Endodermal cell (in vitro differentiated cells): Measurements from ENCODE around the gene CYP11A1. TPM values are rescaled to one million over a fixed set of nuclear protein-coding genes. Genes with fewer than 3 reads are reported as not detected.

ENCODE experiments used
- DNase-seq: peaks from one replicate; pipeline ENCODE4 v3.0.0-alpha.2; 2017
- H3K27ac ChIP-seq: 2 replicates; pipeline ENCODE4 v1.5.1; 2013; ENCODE audit warnings: mild to moderate bottlenecking, low read depth, low read length, moderate library complexity
- H3K27me3 ChIP-seq: 2 replicates; pipeline ENCODE4 v1.6.1; 2013; ENCODE audit warnings: mild to moderate bottlenecking, low read length, moderate library complexity; ENCODE audit not compliant: insufficient read depth, control insufficient read depth, poor library complexity, severe bottlenecking
- H3K36me3 ChIP-seq: 2 replicates; pipeline ENCODE4 v1.7.0; 2013; ENCODE audit warnings: mild to moderate bottlenecking, low read length, moderate library complexity; ENCODE audit not compliant: control insufficient read depth, insufficient read depth
- H3K4me1 ChIP-seq: one replicate; pipeline ENCODE4 v1.7.0; 2013; ENCODE audit warnings: low read length; ENCODE audit not compliant: control insufficient read depth, insufficient read depth
- H3K4me3 ChIP-seq: 2 replicates; pipeline ENCODE4 v1.5.1; 2013; ENCODE audit warnings: mild to moderate bottlenecking, low read length, moderate library complexity
- H3K9ac ChIP-seq: 2 replicates; pipeline ENCODE4 v1.6.1; 2013; ENCODE audit warnings: mild to moderate bottlenecking, low read length, moderate library complexity; ENCODE audit not compliant: poor library complexity, severe bottlenecking; ENCODE audit errors: extremely low read depth
- H3K9me3 ChIP-seq: 2 replicates; pipeline ENCODE4 v1.6.1; 2013; ENCODE audit warnings: mild to moderate bottlenecking, low read length, moderate library complexity; ENCODE audit not compliant: control insufficient read depth
- H3K27ac Mint-ChIP-seq: 2 replicates; pipeline ENCODE4 v1.8.0; 2020; ENCODE audit warnings: mixed read lengths
- H3K27me3 Mint-ChIP-seq: 2 replicates; pipeline ENCODE4 v1.8.0; 2021; ENCODE audit warnings: mild to moderate bottlenecking, mixed read lengths; ENCODE audit not compliant: insufficient read depth
- H3K36me3 Mint-ChIP-seq: 2 replicates; pipeline ENCODE4 v1.8.0; 2020; ENCODE audit warnings: low read depth, mixed read lengths
- H3K4me1 Mint-ChIP-seq: 2 replicates; pipeline ENCODE4 v1.8.0; 2020; ENCODE audit warnings: mixed read lengths
- H3K4me3 Mint-ChIP-seq: 2 replicates; pipeline ENCODE4 v1.8.0; 2020; ENCODE audit warnings: mild to moderate bottlenecking, moderate library complexity, mixed read lengths
- H3K9me3 Mint-ChIP-seq: 2 replicates; pipeline ENCODE4 v1.8.0; 2020; ENCODE audit warnings: mild to moderate bottlenecking, mixed read lengths
- CTCF ChIP-seq: fragments of 200-600 bp; sonication (generic); conservative IDR thresholded peaks from 2 replicates; pipeline ENCODE4 v1.5.0; 2021; ENCODE audit warnings: antibody characterized with exemption, mild to moderate bottlenecking
- WGBS, 2 experiments: methylation state at CpG; one replicate each; pipeline versions ENCODE4 v1.1.5 to v1.1.7; 2013; ENCODE audit warnings: missing lambda C conversion rate in 2 of 2, mixed read lengths in 1 of 2; ENCODE audit not compliant: insufficient coverage in 1 of 2, insufficient read length in 1 of 2; 5-methylcytosine and 5-hydroxymethylcytosine counted together
- total RNA-seq, 2 donors: library from RNA; stranded (reverse); fragmentation: NEBNext Ultra II Directional in 1 of 2; extraction: Animal tissue kit (Norgen Biotek cat#: 25700) in 1 of 2; gene quantifications; 2 replicates in 1 of 2; 3 replicates in 1 of 2; pipeline ENCODE4 v1.2.1, GENCODE V29; 2021

The CYP11A1 gene
- total RNA-seq, 2 donors from 2014 or later: 4.8 to 5.3 TPM

- Histone ChIP-seq H3K36me3 (no peaks in the 10 kb centered on the region), H3K4me1 (peaks cover under 1% of the 10 kb centered on the region), H3K9ac (no peak overlapping the region), H3K4me3 (no peak overlapping the region), H3K27me3 (no peaks in the 10 kb centered on the region), H3K27ac (no peak overlapping the region), H3K9me3 (no peaks in the 10 kb centered on the region)
- no peak for DNase-seq
- no peaks in the 10 kb centered on the region for H3K9me3 Mint-ChIP-seq
- no peak overlapping the region for H3K27ac Mint-ChIP-seq
- 91 to 96% methylated on average over 5 of the region's 5 CpGs for WGBS, 2 experiments
- H3K36me3 Mint-ChIP-seq: no peaks in the 10 kb centered on the region
- H3K4me1 Mint-ChIP-seq: peaks cover 16% of the 10 kb centered on the region
- H3K4me3 Mint-ChIP-seq: no peak overlapping the region
- H3K27me3 Mint-ChIP-seq: peaks cover 2% of the 10 kb centered on the region
- TF ChIP-seq CTCF: no peak
Observed at GRCh38 chr15:74370471-74370870, 3.0 kb upstream of the CYP11A1 start.

GRCh38 chr15:74369756-74370155, 2.3 kb upstream of the CYP11A1 start:
- H3K4me1 ChIP-seq: peaks cover 7% of the 10 kb centered on the region
- no peak overlapping the region for H3K4me3 Mint-ChIP-seq
- TF ChIP-seq CTCF: no peak
- H3K9me3 Mint-ChIP-seq: no peaks in the 10 kb centered on the region
- H3K4me1 Mint-ChIP-seq: peaks cover 17% of the 10 kb centered on the region
- no peak overlapping the region for H3K27ac Mint-ChIP-seq
- H3K36me3 Mint-ChIP-seq: no peaks in the 10 kb centered on the region
- H3K9me3 ChIP-seq: no peaks in the 10 kb centered on the region
- 91% methylated on average over 2 of the region's 2 CpGs; no CpG with 5 or more reads in 1 of the 2 experiments for WGBS, 2 experiments
- H3K9ac ChIP-seq: no peak overlapping the region
- no peak for DNase-seq
- H3K27me3 ChIP-seq: no peaks in the 10 kb centered on the region
- H3K4me3 ChIP-seq: no peak overlapping the region
- H3K36me3 ChIP-seq: no peaks in the 10 kb centered on the region
- no peak overlapping the region for H3K27ac ChIP-seq
- peaks cover 2% of the 10 kb centered on the region for H3K27me3 Mint-ChIP-seq

GRCh38 chr15:74369084-74369745, 1.8 kb upstream of the CYP11A1 start:
- Mint-ChIP-seq H3K4me3 (no peak overlapping the region), H3K27me3 (peaks cover 2% of the 10 kb centered on the region), H3K27ac (peak overlapping the region; percentile 21), H3K9me3 (no peaks in the 10 kb centered on the region), H3K36me3 (no peaks in the 10 kb centered on the region), H3K4me1 (peaks cover 20% of the 10 kb centered on the region)
- H3K9ac ChIP-seq: no peak overlapping the region
- DNase-seq: no peak
- TF ChIP-seq CTCF: no peak
- H3K9me3 ChIP-seq: no peaks in the 10 kb centered on the region
- no peak overlapping the region for H3K4me3 ChIP-seq
- H3K27ac ChIP-seq: no peak overlapping the region
- H3K4me1 ChIP-seq: peaks cover 8% of the 10 kb centered on the region
- H3K36me3 ChIP-seq: no peaks in the 10 kb centered on the region
- WGBS, 2 experiments: 80 to 83% methylated on average over 7 to 10 of the region's 10 CpGs
- no peaks in the 10 kb centered on the region for H3K27me3 ChIP-seq
